GM12878 (cell line): ENCODE results near the gene LYRM4. TPM values are rescaled to one million over a fixed set of nuclear protein-coding genes. Genes with fewer than 3 reads are reported as not detected.

ENCODE experiments used
- ATAC-seq: fragments of 200-7000 bp; cut with Tn5 transposase; 3 replicates; pipeline ENCODE4 v1.9.1; 2020; ENCODE audit warnings: mild to moderate bottlenecking, moderate library complexity
- BruUV-seq: library from RNA; stranded (reverse); fragments of 400-500 nt; replicated peaks from 2 replicates; lab custom pipeline; 2021; lab: Mats Ljungman, UMichigan
- CTCF ChIA-PET: fragments of 300-600 bp; sonication (Branson Sonifier 250); formaldehyde crosslinking; extraction: SDS; loops from one replicate; lab custom pipeline; 2021; ENCODE audit warnings: inconsistent platforms; lab: Yijun Ruan, JAX
- POLR2A ChIA-PET: fragments of 350-600 bp; formaldehyde crosslinking; extraction: SDS; loops from one replicate; lab custom pipeline; 2021; ENCODE audit warnings: inconsistent platforms; lab: Charles Lee
- RAD21 ChIA-PET: fragments of 300-600 bp; sonication (Branson Sonifier 250); formaldehyde crosslinking; loops from one replicate; lab custom pipeline; 2023; ENCODE audit warnings: antibody characterized with exemption; ENCODE audit not compliant: unreplicated experiment; lab: Charles Lee
- SMC1A ChIA-PET: fragments of 300-600 bp; sonication (Branson Sonifier 250); formaldehyde crosslinking; loops from one replicate; lab custom pipeline; 2023; ENCODE audit not compliant: unreplicated experiment, uncharacterized antibody; lab: Charles Lee
- DNase-seq: peaks from one replicate; pipeline ENCODE4 v3.0.0-alpha.2; 2011; ENCODE audit warnings: low read depth, low spot score
- FAIRE-seq: peaks from 3 replicates; lab custom pipeline; 2011; peaks lifted over from hg19 to GRCh38; lab: Jason Lieb, UNC
- H2AFZ ChIP-seq: 2 replicates; pipeline ENCODE4 v1.6.0; 2011; ENCODE audit warnings: low read depth, low read length, control low read depth; ENCODE audit not compliant: control insufficient read depth
- H3K27ac ChIP-seq: 2 replicates; pipeline ENCODE4 v1.5.1; 2011; ENCODE audit warnings: control low read depth; ENCODE audit not compliant: control insufficient read depth, insufficient read depth
- H3K27me3 ChIP-seq, 2 experiments: replicated peaks in 1 of 2; 2 replicates each; pipeline versions ENCODE4 v1.6.0 to v1.6.1; 2011; ENCODE audit warnings: low read length in 1 of 2; ENCODE audit not compliant: control insufficient read depth in 2 of 2, insufficient read depth in 2 of 2
- H3K36me3 ChIP-seq, 2 experiments: 2 replicates each; pipeline ENCODE4 v1.5.1; 2011; ENCODE audit warnings: low read length in 1 of 2; ENCODE audit not compliant: control insufficient read depth in 2 of 2, insufficient read depth in 2 of 2
- H3K4me1 ChIP-seq: 2 replicates; pipeline ENCODE4 v1.6.1; 2011; ENCODE audit warnings: mild to moderate bottlenecking, low read length, moderate library complexity, mixed read lengths; ENCODE audit not compliant: control insufficient read depth, insufficient read depth
- H3K4me2 ChIP-seq: 2 replicates; pipeline ENCODE4 v1.6.0; 2011; ENCODE audit warnings: control low read depth; ENCODE audit not compliant: control insufficient read depth, insufficient read depth
- H3K4me3 ChIP-seq: fragments of 200-600 bp; sonication (generic); 2 replicates; pipeline ENCODE4 v1.5.1; 2016
- H3K79me2 ChIP-seq: 2 replicates; pipeline ENCODE4 v1.6.0; 2011; ENCODE audit warnings: low read length; ENCODE audit not compliant: control insufficient read depth, insufficient read depth
- H3K9ac ChIP-seq: 2 replicates; pipeline ENCODE4 v1.8.0; 2011; ENCODE audit warnings: low read length, control low read depth, mixed read lengths; ENCODE audit not compliant: control insufficient read depth, insufficient read depth
- H3K9me3 ChIP-seq: replicated peaks from 3 replicates; pipeline ENCODE4 v1.5.1; 2011; ENCODE audit warnings: mild to moderate bottlenecking, low read length; ENCODE audit not compliant: control insufficient read depth, insufficient read depth
- H4K20me1 ChIP-seq: 2 replicates; pipeline ENCODE4 v1.6.0; 2011; ENCODE audit not compliant: control insufficient read depth, insufficient read depth
- BMI1 ChIP-seq: fragments of 450-650 bp; IDR thresholded peaks from 2 replicates; pipeline ENCODE4 v1.6.1; 2016; ENCODE audit warnings: mild to moderate bottlenecking, moderate library complexity, borderline replicate concordance
- CREB1 ChIP-seq: IDR thresholded peaks from 2 replicates; pipeline ENCODE4 v1.6.1; 2012; ENCODE audit warnings: low read depth, mild to moderate bottlenecking, inconsistent platforms
- DPF2 ChIP-seq: fragments of 450-650 bp; IDR thresholded peaks from 2 replicates; pipeline ENCODE4 v1.6.1; 2017; ENCODE audit warnings: mild to moderate bottlenecking
- GATAD2B ChIP-seq: fragments of 450-650 bp; conservative IDR thresholded peaks from 2 replicates; pipeline ENCODE4 v1.6.1; 2017; ENCODE audit warnings: low read depth, mild to moderate bottlenecking, moderate library complexity
- HDAC2 ChIP-seq: fragments of 200-600 bp; sonication (generic); IDR thresholded peaks from 2 replicates; pipeline ENCODE4 v1.6.1; 2017
- POLR2AphosphoS5 ChIP-seq: IDR thresholded peaks from 2 replicates; pipeline ENCODE4 v1.6.1; 2011; ENCODE audit warnings: mild to moderate bottlenecking, low read length, inconsistent platforms
- SMAD1 ChIP-seq: fragments of 450-650 bp; IDR thresholded peaks from 2 replicates; pipeline ENCODE4 v1.6.1; 2018; ENCODE audit warnings: mild to moderate bottlenecking, low read depth; ENCODE audit not compliant: partially characterized antibody
- SREBF1 ChIP-seq: IDR thresholded peaks from 2 replicates; pipeline ENCODE4 v1.6.1; 2012; ENCODE audit warnings: mild to moderate bottlenecking, low read length
- STAT3 ChIP-seq: IDR thresholded peaks from 2 replicates; pipeline ENCODE4 v1.6.1; 2011; ENCODE audit warnings: low read depth, low read length, improper control_type of control experiment
- SUZ12 ChIP-seq: fragments of 200-600 bp; sonication (generic); IDR thresholded peaks from one replicate; pipeline ENCODE4 v1.6.1; 2018; ENCODE audit warnings: antibody characterized with exemption, mild to moderate bottlenecking; ENCODE audit not compliant: unreplicated experiment
- TCF12 ChIP-seq: IDR thresholded peaks from 2 replicates; pipeline ENCODE4 v1.6.1; 2011; ENCODE audit warnings: low read depth, mild to moderate bottlenecking, low read length
- TCF7 ChIP-seq: IDR thresholded peaks from 2 replicates; pipeline ENCODE4 v1.6.1; 2014; ENCODE audit warnings: antibody characterized with exemption, borderline replicate concordance
- ZNF274 ChIP-seq: IDR thresholded peaks from one replicate; pipeline ENCODE4 v1.8.0; 2011; ENCODE audit not compliant: insufficient read length, insufficient read depth
- ZZZ3 ChIP-seq: IDR thresholded peaks from 2 replicates; pipeline ENCODE4 v1.6.1; 2011; ENCODE audit warnings: low read depth; ENCODE audit not compliant: control insufficient read depth, insufficient read length
- WGBS: methylation state at CpG from one replicate; pipeline ENCODE4 v1.1.6; 2016; ENCODE audit warnings: low lambda C conversion rate; ENCODE audit not compliant: insufficient replicate concordance, insufficient coverage; ENCODE audit errors: missing lambda C conversion rate; 5-methylcytosine and 5-hydroxymethylcytosine counted together
- in situ Hi-C: fragments of 300-500 bp; cut with MboI; formaldehyde crosslinking; loops from 9 replicates; pipeline ENCODE4 v1.14.3; 2018; ENCODE audit warnings: mixed read lengths
- intact Hi-C: fragments of 100-400 bp; cut with micrococcal nuclease; formaldehyde crosslinking; loops from one replicate; pipeline ENCODE4 v1.14.2; 2022; ENCODE audit not compliant: unreplicated experiment
- polyA plus RNA-seq, 11 experiments: library from polyadenylated mRNA; depleted of rRNA in 4 of 11; unstranded in 6 of 11; stranded (reverse) in 5 of 11; fragments of >200 nt; fragmentation: Nextera tagmentation in 4 of 11; fragmentation: Illumina TruSeq in 1 of 11; extraction: Ambion mirVana in 4 of 11; extraction: Trizol in 1 of 11; gene quantifications; 1 replicate in 1 of 11; 2 replicates in 10 of 11; pipeline versions ENCODE4 v1.2.1 to v1.2.3, GENCODE V29; 2011 to 2016; ENCODE audit warnings: inconsistent platforms in 2 of 11, missing spikeins in 2 of 11, low read depth in 1 of 11
- total RNA-seq, 4 experiments: library from RNA; depleted of rRNA in 3 of 4; stranded (reverse); fragments of >200 nt in 3 of 4; fragmentation: Illumina TruSeq in 1 of 4; extraction: Trizol in 1 of 4; gene quantifications; 2 replicates each; pipeline versions ENCODE4 v1.2.1 to v1.2.3, GENCODE V29; 2013 to 2021
- TF ChIP-seq, protein P1 (sequence below): fragments of 450-650 bp; conservative IDR thresholded peaks from 2 replicates; pipeline ENCODE4 v1.6.1; 2017; ENCODE audit warnings: mild to moderate bottlenecking, moderate library complexity
- TF ChIP-seq, protein P2 (sequence below), 3 experiments: IDR thresholded peaks in 2 of 3; conservative IDR thresholded peaks in 1 of 3; 2 replicates each; pipeline ENCODE4 v1.5.1; 2011; ENCODE audit warnings: low read depth in 3 of 3, low read length in 3 of 3, mild to moderate bottlenecking in 3 of 3, control low read depth in 2 of 3, moderate library complexity in 2 of 3, inconsistent platforms in 1 of 3, mixed read lengths in 1 of 3; ENCODE audit not compliant: control insufficient read depth in 2 of 3, insufficient read depth in 1 of 3; ENCODE audit errors: extremely low read depth in 1 of 3

Gene LYRM4
- total and polyA plus RNA-seq, 10 of the 15 experiments (the other 5 are each of a cell fraction or from before 2014, with no cell fraction given): 32.7 to 66.8 (median 44.0) TPM

GRCh38 chr6:5083813-5084359, 176.9 kb downstream of the LYRM4 start:
- H4K20me1 ChIP-seq: no peaks in the 10 kb centered on the region
- ATAC-seq (no peak; the same call in 1 of the 3 replicates), FAIRE-seq (no peak), DNase-seq (no peak)
- peaks cover 7% of the 10 kb centered on the region for H3K4me1 ChIP-seq
- 35% methylated on average over 18 of the region's 18 CpGs for WGBS
- no TSS peak for BruUV-seq
- POLR2A ChIA-PET: interaction anchor here (0.6 kb wide), 1 partner anchor 74 kb away, joined by 4 read pairs; no protein-coding TSS in a partner anchor
- RAD21 ChIA-PET: no interaction called here
- peaks cover 8 to 12% of the 10 kb centered on the region in 2 experiments for H3K27me3 ChIP-seq
- H3K9ac ChIP-seq: no peak overlapping the region; the same call in 1 of the 2 replicates
- H3K27ac ChIP-seq: no peak overlapping the region
- H3K9me3 ChIP-seq: no peaks in the 10 kb centered on the region; the same call in 2 of the 3 replicates
- no peaks in the 10 kb centered on the region for H3K36me3 ChIP-seq
- H3K4me2 ChIP-seq: peak overlapping the region; percentile 96; the same call in 1 of the 2 replicates
- TF ChIP-seq TCF7: no peak
- TF ChIP-seq POLR2AphosphoS5: no peak
- no peak for TF ChIP-seq SREBF1
- TF ChIP-seq STAT3: no peak
- TF ChIP-seq, protein P1, sequence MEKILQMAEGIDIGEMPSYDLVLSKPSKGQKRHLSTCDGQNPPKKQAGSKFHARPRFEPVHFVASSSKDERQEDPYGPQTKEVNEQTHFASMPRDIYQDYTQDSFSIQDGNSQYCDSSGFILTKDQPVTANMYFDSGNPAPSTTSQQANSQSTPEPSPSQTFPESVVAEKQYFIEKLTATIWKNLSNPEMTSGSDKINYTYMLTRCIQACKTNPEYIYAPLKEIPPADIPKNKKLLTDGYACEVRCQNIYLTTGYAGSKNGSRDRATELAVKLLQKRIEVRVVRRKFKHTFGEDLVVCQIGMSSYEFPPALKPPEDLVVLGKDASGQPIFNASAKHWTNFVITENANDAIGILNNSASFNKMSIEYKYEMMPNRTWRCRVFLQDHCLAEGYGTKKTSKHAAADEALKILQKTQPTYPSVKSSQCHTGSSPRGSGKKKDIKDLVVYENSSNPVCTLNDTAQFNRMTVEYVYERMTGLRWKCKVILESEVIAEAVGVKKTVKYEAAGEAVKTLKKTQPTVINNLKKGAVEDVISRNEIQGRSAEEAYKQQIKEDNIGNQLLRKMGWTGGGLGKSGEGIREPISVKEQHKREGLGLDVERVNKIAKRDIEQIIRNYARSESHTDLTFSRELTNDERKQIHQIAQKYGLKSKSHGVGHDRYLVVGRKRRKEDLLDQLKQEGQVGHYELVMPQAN: no peak
- intact Hi-C loops: no loop called here
- H2AFZ ChIP-seq: peak overlapping the region; percentile 33
- peak overlapping the region; percentile 84; the same call in 1 of the 2 replicates for H3K4me3 ChIP-seq
- H3K79me2 ChIP-seq: no peaks in the 10 kb centered on the region
- in situ Hi-C loops: no loop called here
- SMC1A ChIA-PET: no interaction called here
- CTCF ChIA-PET: no interaction called here

- intact Hi-C loops: no loop called here
- WGBS: 49% methylated on average over 4 of the region's 4 CpGs
- SMC1A ChIA-PET: no interaction called here
- TF ChIP-seq SMAD1: no peak
- no peak for TF ChIP-seq ZZZ3
- TF ChIP-seq DPF2: no peak
- TF ChIP-seq GATAD2B: no peak
- TF ChIP-seq, protein P2, sequence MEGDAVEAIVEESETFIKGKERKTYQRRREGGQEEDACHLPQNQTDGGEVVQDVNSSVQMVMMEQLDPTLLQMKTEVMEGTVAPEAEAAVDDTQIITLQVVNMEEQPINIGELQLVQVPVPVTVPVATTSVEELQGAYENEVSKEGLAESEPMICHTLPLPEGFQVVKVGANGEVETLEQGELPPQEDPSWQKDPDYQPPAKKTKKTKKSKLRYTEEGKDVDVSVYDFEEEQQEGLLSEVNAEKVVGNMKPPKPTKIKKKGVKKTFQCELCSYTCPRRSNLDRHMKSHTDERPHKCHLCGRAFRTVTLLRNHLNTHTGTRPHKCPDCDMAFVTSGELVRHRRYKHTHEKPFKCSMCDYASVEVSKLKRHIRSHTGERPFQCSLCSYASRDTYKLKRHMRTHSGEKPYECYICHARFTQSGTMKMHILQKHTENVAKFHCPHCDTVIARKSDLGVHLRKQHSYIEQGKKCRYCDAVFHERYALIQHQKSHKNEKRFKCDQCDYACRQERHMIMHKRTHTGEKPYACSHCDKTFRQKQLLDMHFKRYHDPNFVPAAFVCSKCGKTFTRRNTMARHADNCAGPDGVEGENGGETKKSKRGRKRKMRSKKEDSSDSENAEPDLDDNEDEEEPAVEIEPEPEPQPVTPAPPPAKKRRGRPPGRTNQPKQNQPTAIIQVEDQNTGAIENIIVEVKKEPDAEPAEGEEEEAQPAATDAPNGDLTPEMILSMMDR (IDR thresholded peaks at IDR 0.05 in 2 of 3, conservative IDR thresholded peaks at IDR 0.05 in 1 of 3; ENCODE audit: control insufficient read depth in 2 of 3, extremely low read depth in 1 of 3, insufficient read depth in 1 of 3, low read depth in 3 of 3, low read length in 3 of 3): no peak
- TF ChIP-seq SUZ12: no peak
- TF ChIP-seq ZNF274: no peak
- TF ChIP-seq CREB1: no peak
- TF ChIP-seq TCF12: no peak
- TF ChIP-seq HDAC2: no peak
- TF ChIP-seq BMI1: no peak
Observed at GRCh38 chr6:5083307-5083583, 177.5 kb downstream of the LYRM4 start.

More at GRCh38 chr6:5083307-5083583, 177.5 kb downstream of the LYRM4 start:
- DNase-seq (no peak), ATAC-seq (no peak), FAIRE-seq (no peak)
- RAD21 ChIA-PET: no interaction called here
- H3K9me3 ChIP-seq: no peaks in the 10 kb centered on the region; the same call in 2 of the 3 replicates
- H3K27ac ChIP-seq: no peak overlapping the region
- POLR2A ChIA-PET: interaction anchor here (0.6 kb wide), 1 partner anchor 73 kb away, joined by 4 read pairs; no protein-coding TSS in a partner anchor
- H4K20me1 ChIP-seq: no peaks in the 10 kb centered on the region
- H3K4me3 ChIP-seq: no peak overlapping the region
- H3K9ac ChIP-seq: no peak overlapping the region
- peaks cover 7% of the 10 kb centered on the region for H3K4me1 ChIP-seq
- no peak overlapping the region for H2AFZ ChIP-seq
- no peaks in the 10 kb centered on the region for H3K36me3 ChIP-seq
- no peak overlapping the region for H3K4me2 ChIP-seq
- H3K79me2 ChIP-seq: no peaks in the 10 kb centered on the region
- in situ Hi-C loops: no loop called here
- CTCF ChIA-PET: no interaction called here
- peaks cover 8 to 12% of the 10 kb centered on the region in 2 experiments for H3K27me3 ChIP-seq
- no TSS peak for BruUV-seq
